Thyroid gland (tissue), 4 donors: ENCODE measurements around the gene UTP14C.

ENCODE experiments used
- CTCF ChIP-seq, 6 experiments: fragments of 200-600 bp in 3 of 6; fragments of 450-650 bp in 3 of 6; sonication (generic) in 3 of 6; IDR thresholded peaks; one replicate each; pipeline ENCODE4 v1.5.1; 2016 to 2019; ENCODE audit warnings: antibody characterized with exemption in 6 of 6, mild to moderate bottlenecking in 2 of 6, inconsistent platforms in 1 of 6, moderate library complexity in 1 of 6
- POLR2A ChIP-seq, 2 donors: fragments of 450-650 bp; IDR thresholded peaks; one replicate each; pipeline ENCODE4 v1.6.1; 2017; ENCODE audit warnings: antibody characterized with exemption in 2 of 2, mild to moderate bottlenecking in 2 of 2, moderate library complexity in 1 of 2

DNA sequence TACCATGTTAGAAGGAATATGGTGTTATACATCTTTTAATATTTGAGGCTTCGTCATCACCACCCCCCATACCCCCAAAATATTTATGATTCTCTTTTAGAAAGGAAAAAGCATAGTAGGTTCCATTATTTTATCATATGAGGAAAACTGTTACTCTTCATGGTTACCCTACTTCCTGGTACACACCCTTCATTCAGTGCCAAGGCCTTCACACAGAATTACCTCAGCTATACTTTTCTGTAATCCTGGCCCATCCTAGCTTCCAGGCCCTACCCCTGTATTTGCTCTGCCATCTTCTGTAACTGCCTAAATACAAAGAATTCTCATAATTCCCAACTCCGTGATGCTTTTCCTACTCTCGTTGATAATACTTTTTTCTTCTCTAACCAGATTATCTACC is 4.3 kb upstream of the UTP14C start:
- TF ChIP-seq CTCF (IDR thresholded peaks at IDR 0.05) (no peak), POLR2A (IDR thresholded peaks at IDR 0.05) (no peak)
